K562 (cell line): ENCODE measurements around the gene TLX2. TPM values are rescaled to one million over a fixed set of nuclear protein-coding genes. Genes with fewer than 3 reads are reported as not detected.
A peak's percentile ranks its signal among the peaks of the same experiment; 100 is the strongest.

Experiments used
- CEBPG ChIP-seq, 3 experiments: fragments of 200-800 bp in 1 of 3; sonication (Bioruptor generic) in 1 of 3; sonication (generic) in 1 of 3; formaldehyde crosslinking in 1 of 3; IDR thresholded peaks in 2 of 3; conservative IDR thresholded peaks in 1 of 3; 2 replicates each; pipeline versions ENCODE4 v1.6.1 to v1.8.0; 2016 to 2022; ENCODE audit warnings: missing compliant biosample characterization in 2 of 3, missing genetic modification characterization in 2 of 3, mild to moderate bottlenecking in 1 of 3, missing genetic modification reagents in 1 of 3
- GTF3C2 ChIP-seq: IDR thresholded peaks from 3 replicates; pipeline ENCODE4 v1.6.1; 2011; ENCODE audit warnings: borderline replicate concordance, mild to moderate bottlenecking, moderate library complexity; ENCODE audit not compliant: insufficient read length; ENCODE audit errors: extremely low read depth
- PHB ChIP-seq: fragments of 250-450 bp; sonication (Bioruptor Pico); IDR thresholded peaks from 2 replicates; pipeline ENCODE4 v1.5.0; 2021
- RAD51 ChIP-seq: fragments of 450-650 bp; IDR thresholded peaks from 2 replicates; pipeline ENCODE4 v1.7.1; 2016; ENCODE audit warnings: low read depth, mild to moderate bottlenecking, borderline replicate concordance
- RBFOX2 ChIP-seq: fragments of 200-400 bp; formaldehyde crosslinking; IDR thresholded peaks from 2 replicates; pipeline ENCODE4 v1.6.1; 2017; ENCODE audit warnings: low read depth, mild to moderate bottlenecking, low read length, moderate library complexity
- SMC3 ChIP-seq: conservative IDR thresholded peaks from 2 replicates; pipeline ENCODE4 v1.6.1; 2011; ENCODE audit warnings: low read depth, low read length, improper control_type of control experiment; ENCODE audit not compliant: insufficient read depth
- TBL1XR1 ChIP-seq, 2 experiments: IDR thresholded peaks; 2 replicates each; pipeline ENCODE4 v1.6.1; 2012; ENCODE audit warnings: improper control_type of control experiment in 2 of 2, low read length in 2 of 2, mild to moderate bottlenecking in 1 of 2
- WHSC1 ChIP-seq: IDR thresholded peaks from one replicate; pipeline ENCODE4 v1.6.1; 2012; ENCODE audit warnings: low read length, control low read depth, inconsistent platforms
- ZBTB1 ChIP-seq: sonication (generic); formaldehyde crosslinking; IDR thresholded peaks from 2 replicates; pipeline ENCODE4 v1.8.1; 2023; ENCODE audit warnings: missing genetic modification reagents, low read depth, mild to moderate bottlenecking, borderline replicate concordance
- ZBTB40 ChIP-seq, 2 experiments: fragments of 450-650 bp in 1 of 2; sonication (generic) in 1 of 2; formaldehyde crosslinking in 1 of 2; IDR thresholded peaks; 2 replicates each; pipeline versions ENCODE4 v1.7.1 to v1.9.0; 2016 to 2022; ENCODE audit warnings: inconsistent platforms in 1 of 2, mild to moderate bottlenecking in 1 of 2, missing genetic modification reagents in 1 of 2
- ZNF655 ChIP-seq: fragments of 250-450 bp; sonication (Bioruptor Pico); IDR thresholded peaks from 2 replicates; pipeline ENCODE4 v1.5.0; 2021
- ZZZ3 ChIP-seq: fragments of 450-650 bp; IDR thresholded peaks from 2 replicates; pipeline ENCODE4 v1.6.1; 2016; ENCODE audit warnings: antibody characterized with exemption, mild to moderate bottlenecking, moderate library complexity
- polyA plus RNA-seq, 8 experiments: library from polyadenylated mRNA; depleted of rRNA in 4 of 8; stranded (reverse) in 5 of 8; unstranded in 3 of 8; fragments of >200 nt; fragmentation: Nextera tagmentation in 2 of 8; fragmentation: Illumina TruSeq in 1 of 8; extraction: Ambion mirVana in 2 of 8; extraction: Trizol in 1 of 8; gene quantifications; 2 replicates each; pipeline versions ENCODE4 v1.2.1 to v1.2.3, GENCODE V29; 2011 to 2014; ENCODE audit warnings: inconsistent platforms in 1 of 8, missing spikeins in 1 of 8
- total RNA-seq, 7 experiments: library from RNA; depleted of rRNA in 6 of 7; stranded (reverse); fragments of >200 nt in 6 of 7; fragmentation: Illumina TruSeq in 2 of 7; extraction: Trizol in 2 of 7; gene quantifications; 2 replicates each; pipeline versions ENCODE4 v1.2.1 to v1.2.3, GENCODE V29; 2011 to 2021; ENCODE audit warnings: low replicate concordance in 1 of 7

The TLX2 gene
- total and polyA plus RNA-seq, 9 of the 15 experiments (the other 6 are each of a cell fraction or from before 2014, with no cell fraction given), result not detected

GRCh38 chr2:74548900-74549826 is 34.9 kb downstream of the TLX2 start (continued):
- TF ChIP-seq ZBTB40 (IDR thresholded peaks at IDR 0.05), result no peak
- no peak for TF ChIP-seq ZBTB40 (CRISPR knock-in tag; IDR thresholded peaks at IDR 0.05)
- no peak for TF ChIP-seq ZNF655
- TF ChIP-seq ZBTB1 (CRISPR knock-in tag), result no peak
- no peak for TF ChIP-seq CEBPG (CRISPR knock-in tag; IDR thresholded peaks at IDR 0.05)
- TF ChIP-seq CEBPG (tag; conservative IDR thresholded peaks at IDR 0.05 in 1 of 2, IDR thresholded peaks at IDR 0.05 in 1 of 2), result no peak
- TF ChIP-seq ZZZ3, result no peak
- no peak for TF ChIP-seq RAD51
- peak; percentile 87 for TF ChIP-seq RBFOX2
- no peak for TF ChIP-seq WHSC1
- no peak for TF ChIP-seq SMC3
- no peak for TF ChIP-seq GTF3C2
- no peak for TF ChIP-seq PHB (CRISPR knock-in tag)
- no peak; a peak in 1 of 4 replicates for TF ChIP-seq TBL1XR1 (IDR thresholded peaks at IDR 0.05; ENCODE audit: low read length in 2 of 2)
